GM23248 (cell line): Measurements from ENCODE around the gene S100A3. TPM values are rescaled to one million over a fixed set of nuclear protein-coding genes. Genes with fewer than 3 reads are reported as not detected.

ENCODE experiments used
- DNase-seq: peaks from one replicate; pipeline ENCODE4 v3.0.0-alpha.2; 2015
- H2AFZ ChIP-seq: fragments of 200-600 bp; sonication (generic); 2 replicates; pipeline ENCODE4 v1.6.1; 2016; ENCODE audit warnings: antibody characterized with exemption
- H3F3A ChIP-seq: fragments of 200-600 bp; sonication (generic); 2 replicates; pipeline ENCODE4 v1.6.1; 2016; ENCODE audit warnings: mild to moderate bottlenecking, antibody characterized with exemption, mixed run types; ENCODE audit not compliant: insufficient read depth
- H3K27ac ChIP-seq: fragments of 200-600 bp; sonication (generic); 2 replicates; pipeline ENCODE4 v1.5.1; 2016; ENCODE audit warnings: mild to moderate bottlenecking
- H3K27me3 ChIP-seq: fragments of 200-600 bp; sonication (generic); replicated peaks from 2 replicates; pipeline ENCODE4 v1.6.1; 2016; ENCODE audit warnings: mild to moderate bottlenecking; ENCODE audit not compliant: insufficient read depth
- H3K36me3 ChIP-seq: fragments of 200-600 bp; sonication (generic); 2 replicates; pipeline ENCODE4 v1.6.1; 2016; ENCODE audit warnings: low read depth, mild to moderate bottlenecking
- H3K4me1 ChIP-seq: fragments of 200-600 bp; sonication (generic); 2 replicates; pipeline ENCODE4 v1.6.1; 2016; ENCODE audit warnings: mild to moderate bottlenecking; ENCODE audit not compliant: insufficient read depth
- H3K4me2 ChIP-seq: fragments of 200-600 bp; sonication (generic); one replicate; pipeline ENCODE4 v1.6.1; 2016; ENCODE audit warnings: mild to moderate bottlenecking; ENCODE audit not compliant: unreplicated experiment
- H3K4me3 ChIP-seq: fragments of 200-600 bp; sonication (generic); 2 replicates; pipeline ENCODE4 v1.5.1; 2016; ENCODE audit warnings: mild to moderate bottlenecking
- H3K79me2 ChIP-seq: fragments of 200-600 bp; sonication (generic); 2 replicates; pipeline ENCODE4 v1.6.1; 2016; ENCODE audit warnings: mild to moderate bottlenecking; ENCODE audit not compliant: insufficient read depth
- H3K9ac ChIP-seq: fragments of 200-600 bp; sonication (generic); 2 replicates; pipeline ENCODE4 v1.6.1; 2016; ENCODE audit warnings: mild to moderate bottlenecking
- H3K9me2 ChIP-seq: fragments of 200-600 bp; sonication (generic); 2 replicates; pipeline ENCODE4 v1.6.1; 2016; ENCODE audit warnings: mixed run types, mild to moderate bottlenecking, moderate library complexity; ENCODE audit not compliant: insufficient read depth
- H3K9me3 ChIP-seq: fragments of 200-600 bp; sonication (generic); one replicate; pipeline ENCODE4 v1.6.1; 2017; ENCODE audit warnings: low read depth
- H4K20me1 ChIP-seq: fragments of 200-600 bp; sonication (generic); 2 replicates; pipeline ENCODE4 v1.6.0; 2016; ENCODE audit not compliant: insufficient read depth
- EZH2 ChIP-seq: fragments of 200-600 bp; sonication (generic); IDR thresholded peaks from 2 replicates; pipeline ENCODE4 v1.6.1; 2018; ENCODE audit warnings: antibody characterized with exemption, mild to moderate bottlenecking; ENCODE audit not compliant: insufficient read depth, poor library complexity, severe bottlenecking
- EZH2phosphoT487 ChIP-seq: fragments of 200-600 bp; sonication (generic); IDR thresholded peaks from 2 replicates; pipeline ENCODE4 v1.6.1; 2018; ENCODE audit warnings: antibody characterized with exemption, moderate library complexity, mild to moderate bottlenecking, low read depth; ENCODE audit not compliant: insufficient read depth
- WGBS, 2 experiments: methylation state at CpG; one replicate each; pipeline ENCODE4 v1.1.6; 2015 to 2017; ENCODE audit warnings: low lambda C conversion rate in 2 of 2, low coverage in 1 of 2; ENCODE audit errors: missing lambda C conversion rate in 2 of 2; 5-methylcytosine and 5-hydroxymethylcytosine counted together
- in situ Hi-C: fragments of 300-500 bp; cut with MboI; formaldehyde crosslinking; loops from 2 replicates; pipeline ENCODE4 v1.15.0; 2020
- polyA plus RNA-seq: library from polyadenylated mRNA; unstranded; fragments of >200 nt; fragmentation: Nextera tagmentation; extraction: Ambion mirVana; gene quantifications from 2 replicates; pipeline ENCODE4 v1.2.1, GENCODE V29; 2016
- total RNA-seq: library from RNA; depleted of rRNA; stranded (reverse); fragments of >200 nt; shearing (Covaris generic); gene quantifications from 2 replicates; pipeline ENCODE4 v1.2.3, GENCODE V29; 2014

The S100A3 gene
- total and polyA plus RNA-seq, 2 experiments from 2014 or later = 2.2 to 7.5 TPM

DNA sequence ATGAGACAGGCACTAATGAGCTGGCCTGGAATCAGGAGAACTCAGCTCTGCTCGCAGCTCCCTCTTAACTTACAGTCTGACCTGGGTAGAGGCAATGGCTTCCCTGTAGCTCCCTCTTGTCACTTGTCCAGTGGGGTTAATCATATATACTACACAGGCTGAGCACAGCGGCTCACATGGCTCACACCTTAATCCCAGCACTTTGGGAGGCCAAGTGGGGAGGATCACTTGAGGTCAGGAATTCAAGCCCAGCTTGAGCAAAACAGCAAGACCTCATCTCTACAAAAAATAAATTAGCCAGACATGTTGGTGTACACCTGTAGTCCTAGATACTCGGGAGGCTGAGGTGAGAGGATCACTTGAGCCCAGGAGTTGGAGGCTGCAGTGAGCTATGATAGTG, 17.4 kb downstream of the S100A3 start:
- Histone ChIP-seq H3K27me3 (no peaks in the 10 kb centered on the region), H3K4me2 (no peak overlapping the region), H4K20me1 (no peaks in the 10 kb centered on the region), H3F3A (peaks cover 47% of the 10 kb centered on the region), H3K4me1 (peaks cover 21% of the 10 kb centered on the region), H3K27ac (peak overlapping the region; percentile 97; the same call in 1 of the 2 replicates), H3K9ac (no peak overlapping the region), H3K36me3 (no peaks in the 10 kb centered on the region), H3K4me3 (no peak overlapping the region), H2AFZ (no peak overlapping the region), H3K9me3 (no peaks in the 10 kb centered on the region), H3K79me2 (peaks cover 17% of the 10 kb centered on the region), H3K9me2 (no peaks in the 10 kb centered on the region)
- in situ Hi-C loops = no loop called here
- TF ChIP-seq EZH2 (no peak), EZH2phosphoT487 (no peak)
- no peak for DNase-seq
- 79 to 80% methylated on average over 3 of the region's 3 CpGs for WGBS, 2 experiments

DNA sequence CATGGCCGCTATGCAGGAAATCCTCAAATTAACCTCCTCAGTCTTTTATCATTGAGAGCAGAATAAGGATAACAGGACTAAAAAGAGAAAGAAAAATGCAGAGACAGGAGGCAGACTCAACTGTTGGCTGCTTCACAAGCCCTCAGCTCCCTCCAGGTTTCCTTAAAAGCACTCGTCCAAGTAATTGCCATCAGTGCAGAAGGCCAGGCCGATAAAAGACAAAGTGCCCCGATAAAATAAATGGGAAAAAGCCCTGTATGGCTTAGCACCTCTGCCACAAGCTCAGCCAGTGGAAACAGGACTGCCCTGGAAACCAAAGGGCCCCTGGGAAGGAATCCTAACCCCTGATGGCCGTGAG, 21.4 kb downstream of the S100A3 start:
- no peaks in the 10 kb centered on the region for H4K20me1 ChIP-seq
- DNase-seq = no peak
- H2AFZ ChIP-seq = no peak overlapping the region
- 72 to 75% methylated on average over 5 of the region's 5 CpGs for WGBS, 2 experiments
- no peak overlapping the region for H3K4me3 ChIP-seq
- no peak overlapping the region for H3K27ac ChIP-seq
- H3K9me2 ChIP-seq = no peaks in the 10 kb centered on the region
- no peaks in the 10 kb centered on the region for H3K9me3 ChIP-seq
- no peaks in the 10 kb centered on the region for H3K36me3 ChIP-seq
- no peak overlapping the region for H3K9ac ChIP-seq
- peaks cover 17% of the 10 kb centered on the region for H3K4me1 ChIP-seq
- no peaks in the 10 kb centered on the region for H3K27me3 ChIP-seq
- peaks cover 46% of the 10 kb centered on the region for H3F3A ChIP-seq
- no peak for TF ChIP-seq EZH2phosphoT487
- no peak for TF ChIP-seq EZH2
- no peaks in the 10 kb centered on the region for H3K79me2 ChIP-seq
- in situ Hi-C loops = no loop called here
- H3K4me2 ChIP-seq = no peak overlapping the region

DNA sequence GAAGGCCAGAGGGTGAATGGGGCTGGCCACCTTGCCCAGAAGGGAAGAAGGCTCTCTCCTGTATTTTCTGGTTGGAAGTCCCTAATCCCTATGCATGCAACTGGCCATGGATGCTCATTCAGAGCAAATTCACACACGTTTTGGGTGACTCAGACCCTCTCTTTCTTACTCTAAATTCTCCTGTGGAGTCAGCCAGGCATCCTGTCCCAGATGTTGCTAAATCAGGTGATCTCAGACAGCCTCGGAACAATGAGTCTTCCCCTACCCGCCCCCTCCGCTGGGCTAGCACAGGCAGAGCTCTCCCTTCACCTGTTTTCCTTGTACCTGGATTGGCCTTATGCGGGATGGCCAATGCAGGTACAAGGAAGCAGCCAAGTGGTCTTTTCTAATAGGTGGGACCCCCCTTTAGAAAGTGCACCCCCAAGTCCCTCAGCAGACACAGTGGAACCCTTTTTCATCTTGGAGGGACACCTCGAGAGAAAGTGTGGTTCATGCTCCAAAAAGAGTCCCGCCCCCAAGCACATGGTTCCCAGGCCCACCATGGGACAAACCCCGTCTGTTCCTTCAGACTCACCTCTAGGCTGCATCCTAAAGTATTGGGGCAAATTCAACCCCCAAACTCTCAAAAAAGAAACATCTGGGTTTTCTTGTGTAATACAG, 21.9 kb downstream of the S100A3 start:
- in situ Hi-C loops = no loop called here
- Histone ChIP-seq H3K27me3 (no peaks in the 10 kb centered on the region), H3F3A (peaks cover 41% of the 10 kb centered on the region), H3K79me2 (no peaks in the 10 kb centered on the region), H3K36me3 (no peaks in the 10 kb centered on the region), H3K9me3 (no peaks in the 10 kb centered on the region), H4K20me1 (no peaks in the 10 kb centered on the region), H3K27ac (no peak overlapping the region), H3K9me2 (no peaks in the 10 kb centered on the region), H3K4me3 (no peak overlapping the region), H3K9ac (no peak overlapping the region), H3K4me1 (peaks cover 12% of the 10 kb centered on the region), H3K4me2 (no peak overlapping the region), H2AFZ (no peak overlapping the region)
- WGBS, 2 experiments = 72 to 75% methylated on average over 8 of the region's 8 CpGs
- TF ChIP-seq EZH2 (no peak), EZH2phosphoT487 (no peak)
- DNase-seq = peak; percentile 56

DNA sequence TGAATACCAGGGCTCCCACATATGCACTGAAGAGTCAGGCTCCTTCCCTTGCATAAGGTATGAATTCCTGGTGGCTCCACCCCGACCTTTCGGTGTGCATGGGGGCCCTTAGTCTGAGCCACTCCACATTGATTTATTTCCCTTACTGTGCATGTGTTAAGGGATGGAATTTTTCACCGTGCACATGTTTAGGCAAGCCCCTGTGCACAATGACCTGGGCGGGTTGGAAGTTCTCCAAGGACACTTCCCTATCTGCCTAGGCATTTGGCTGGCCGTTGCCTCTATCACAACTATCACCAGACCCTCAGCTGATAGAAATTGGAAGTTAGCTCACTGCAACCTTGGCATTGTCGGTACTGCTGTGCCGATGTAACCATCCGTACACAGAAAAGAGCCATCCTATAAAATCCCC, 22.9 kb downstream of the S100A3 start:
- no peak overlapping the region for H3K27ac ChIP-seq
- no peaks in the 10 kb centered on the region for H3K79me2 ChIP-seq
- no peaks in the 10 kb centered on the region for H3K36me3 ChIP-seq
- H3K9ac ChIP-seq = no peak overlapping the region
- 65 to 70% methylated on average over 8 of the region's 8 CpGs for WGBS, 2 experiments
- peaks cover 9% of the 10 kb centered on the region for H3K4me1 ChIP-seq
- no peaks in the 10 kb centered on the region for H3K9me3 ChIP-seq
- H3F3A ChIP-seq = peaks cover 31% of the 10 kb centered on the region
- no peak overlapping the region for H3K4me3 ChIP-seq
- in situ Hi-C loops = no loop called here
- no peak overlapping the region for H2AFZ ChIP-seq
- no peaks in the 10 kb centered on the region for H4K20me1 ChIP-seq
- H3K4me2 ChIP-seq = no peak overlapping the region
- no peaks in the 10 kb centered on the region for H3K27me3 ChIP-seq
- TF ChIP-seq EZH2 (no peak), EZH2phosphoT487 (no peak)
- no peak for DNase-seq
- no peaks in the 10 kb centered on the region for H3K9me2 ChIP-seq
